SH-SY5Y (cell line): ENCODE results near the gene DMRT2.

ENCODE experiments used
- GATA2 ChIP-seq: IDR thresholded peaks from 2 replicates; pipeline ENCODE4 v1.6.1; 2011; ENCODE audit warnings: mild to moderate bottlenecking, low read depth, low read length
- GATA3 ChIP-seq: IDR thresholded peaks from 2 replicates; pipeline ENCODE4 v1.6.1; 2011; ENCODE audit warnings: low read depth, mild to moderate bottlenecking, low read length, moderate library complexity

DNA sequence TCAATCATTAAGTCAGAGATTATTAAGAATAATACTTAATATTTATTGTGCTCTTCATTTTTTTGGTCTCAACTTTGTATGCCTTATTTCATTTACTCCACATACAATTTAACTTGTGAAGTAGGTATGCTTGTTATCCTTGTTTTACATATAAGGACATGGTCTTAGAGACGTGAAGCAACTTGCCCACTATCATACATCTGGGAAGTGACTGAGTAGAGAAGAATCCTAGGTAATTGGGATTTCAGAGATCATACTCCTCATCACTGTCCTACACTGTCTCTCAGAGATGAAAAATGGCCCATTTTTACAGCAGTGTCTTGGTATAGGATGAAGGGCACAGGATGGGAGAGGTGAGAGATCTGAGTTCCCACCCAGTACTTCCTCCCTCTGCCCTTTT, 23.3 kb downstream of the DMRT2 start:
- no peak for TF ChIP-seq GATA2
- no peak for TF ChIP-seq GATA3
